RWPE1 (cell line): ENCODE measurements around the gene PRIMA1.

Experiments
- CTCF ChIA-PET: fragments of 350-600 bp; sonication (Branson Sonifier 250); formaldehyde crosslinking; extraction: SDS; loops from one replicate; lab custom pipeline; 2021; lab: Yijun Ruan, JAX
- POLR2A ChIA-PET: fragments of 400-600 bp; formaldehyde crosslinking; extraction: SDS; loops from one replicate; lab custom pipeline; 2020; ENCODE audit warnings: antibody characterized with exemption; ENCODE audit not compliant: low non-redundant PET; lab: Yijun Ruan, JAX
- DNase-seq: peaks from one replicate; pipeline ENCODE4 v3.0.0; 2012; ENCODE audit warnings: low spot score
- H3K27ac ChIP-seq: fragments of 450-650 bp; 2 replicates; pipeline ENCODE4 v1.5.1; 2017
- TF ChIP-seq, protein P1 (sequence below): fragments of 450-650 bp; conservative IDR thresholded peaks from 2 replicates; pipeline ENCODE4 v1.5.1; 2017; ENCODE audit warnings: low read depth, mild to moderate bottlenecking

Gene PRIMA1

DNA sequence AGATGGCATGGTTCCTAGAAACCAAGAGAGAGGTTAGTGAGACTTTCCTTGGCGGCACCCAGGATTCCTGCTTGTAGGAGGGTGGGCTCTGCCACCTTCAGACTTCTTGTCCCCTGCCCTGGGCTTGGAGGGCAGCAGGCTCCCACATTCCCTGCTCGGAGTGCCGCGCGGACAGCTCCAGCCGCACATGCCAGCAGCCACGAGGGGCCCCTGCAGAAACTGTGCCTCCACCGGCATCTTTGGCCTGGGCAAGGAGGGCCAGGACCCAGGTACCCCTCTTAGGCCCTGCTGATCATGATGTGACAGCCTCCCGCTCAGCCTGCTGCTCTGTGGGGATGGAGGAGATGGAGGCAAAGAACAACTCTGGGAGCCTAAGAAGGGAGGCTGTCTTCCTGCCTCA is 62.3 kb downstream of the PRIMA1 start:
- ChIA-PET CTCF (interaction anchor here (0.8 kb wide), 1 partner anchor 440 kb away, joined by 3 read pairs; no protein-coding TSS in a partner anchor), POLR2A (no interaction called here)
- no peak for DNase-seq
- TF ChIP-seq, protein P1, sequence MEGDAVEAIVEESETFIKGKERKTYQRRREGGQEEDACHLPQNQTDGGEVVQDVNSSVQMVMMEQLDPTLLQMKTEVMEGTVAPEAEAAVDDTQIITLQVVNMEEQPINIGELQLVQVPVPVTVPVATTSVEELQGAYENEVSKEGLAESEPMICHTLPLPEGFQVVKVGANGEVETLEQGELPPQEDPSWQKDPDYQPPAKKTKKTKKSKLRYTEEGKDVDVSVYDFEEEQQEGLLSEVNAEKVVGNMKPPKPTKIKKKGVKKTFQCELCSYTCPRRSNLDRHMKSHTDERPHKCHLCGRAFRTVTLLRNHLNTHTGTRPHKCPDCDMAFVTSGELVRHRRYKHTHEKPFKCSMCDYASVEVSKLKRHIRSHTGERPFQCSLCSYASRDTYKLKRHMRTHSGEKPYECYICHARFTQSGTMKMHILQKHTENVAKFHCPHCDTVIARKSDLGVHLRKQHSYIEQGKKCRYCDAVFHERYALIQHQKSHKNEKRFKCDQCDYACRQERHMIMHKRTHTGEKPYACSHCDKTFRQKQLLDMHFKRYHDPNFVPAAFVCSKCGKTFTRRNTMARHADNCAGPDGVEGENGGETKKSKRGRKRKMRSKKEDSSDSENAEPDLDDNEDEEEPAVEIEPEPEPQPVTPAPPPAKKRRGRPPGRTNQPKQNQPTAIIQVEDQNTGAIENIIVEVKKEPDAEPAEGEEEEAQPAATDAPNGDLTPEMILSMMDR: no peak
- H3K27ac ChIP-seq: no peak overlapping the region

DNA sequence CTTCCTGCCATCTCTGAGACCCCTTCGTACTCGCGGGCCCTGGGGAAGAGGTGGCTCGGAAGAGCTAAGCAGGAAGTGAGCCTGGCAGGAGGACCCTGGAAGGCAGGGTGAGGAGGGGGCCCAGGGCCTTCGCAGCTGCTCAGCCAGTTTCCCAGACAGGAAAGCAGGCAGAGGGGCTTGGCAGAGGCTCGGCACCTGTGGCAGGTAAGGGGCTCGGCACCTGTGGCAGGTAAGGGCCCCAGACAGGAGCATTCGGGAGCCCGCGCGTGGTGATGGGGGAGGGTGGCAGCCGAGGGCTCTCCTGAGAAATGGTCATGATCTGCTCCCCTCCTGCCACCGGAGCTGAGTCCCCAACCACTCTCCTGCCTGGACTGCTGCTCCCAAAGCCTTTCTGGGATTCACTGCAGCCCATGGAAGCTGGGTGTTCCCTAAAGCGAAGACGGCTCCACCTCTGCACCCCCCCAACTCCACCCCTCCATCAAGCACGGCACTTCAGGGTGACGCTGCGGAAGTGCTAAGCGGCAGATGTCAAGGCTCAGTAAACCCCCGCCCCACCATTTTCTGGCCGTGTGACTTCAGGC is 63.2 kb downstream of the PRIMA1 start:
- no peak overlapping the region for H3K27ac ChIP-seq
- no peak for DNase-seq
- ChIA-PET POLR2A (no interaction called here), CTCF (no interaction called here)
- TF ChIP-seq, protein P1: no peak

DNA sequence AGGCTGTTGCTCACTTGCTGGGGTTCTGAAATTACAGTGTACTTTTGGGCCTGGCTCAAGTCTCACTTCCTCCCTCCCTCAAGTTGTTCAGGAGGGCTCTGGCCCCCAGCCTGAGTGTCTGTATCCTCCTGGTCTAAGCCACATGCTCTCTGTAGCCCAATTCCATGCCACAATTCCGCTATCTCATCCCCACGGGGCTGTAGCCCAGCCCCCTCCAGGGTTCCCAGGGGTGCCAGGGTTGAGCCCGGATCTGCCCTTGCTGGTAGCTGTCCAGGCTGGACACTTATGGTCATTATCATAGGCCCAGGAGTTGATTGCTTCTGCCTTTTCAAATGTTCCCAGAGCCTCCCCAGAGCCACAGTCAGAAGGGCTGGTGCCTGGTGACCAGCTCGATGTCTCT is 65.3 kb downstream of the PRIMA1 start:
- ChIA-PET POLR2A (no interaction called here), CTCF (no interaction called here)
- TF ChIP-seq, protein P1: no peak
- no peak for DNase-seq
- H3K27ac ChIP-seq: no peak overlapping the region

DNA sequence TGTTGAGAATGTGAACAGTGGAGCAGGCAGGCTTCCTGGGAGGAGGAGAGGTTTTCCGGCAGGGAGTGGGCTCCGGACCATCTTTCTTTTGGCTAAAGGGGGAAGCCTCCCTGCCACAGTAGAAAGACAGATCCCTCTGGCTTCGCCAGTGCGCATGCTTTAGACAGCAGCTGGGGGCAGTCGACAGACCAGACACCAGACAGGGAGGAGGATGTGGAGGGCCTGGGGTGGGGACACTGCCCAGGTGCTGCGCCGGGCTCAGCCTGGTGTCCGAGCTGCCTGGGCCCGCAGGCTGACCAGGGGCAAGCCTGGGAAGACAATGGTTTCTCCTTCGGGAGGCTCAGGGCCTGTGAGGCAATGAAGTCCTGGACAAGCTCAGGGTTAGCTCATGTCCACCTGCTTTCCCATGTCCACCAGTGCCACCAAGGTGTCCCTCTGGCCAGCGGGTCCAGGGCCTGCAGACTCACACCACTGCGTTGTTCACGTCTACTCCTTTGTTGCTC is 67.3 kb downstream of the PRIMA1 start:
- no peak for DNase-seq
- H3K27ac ChIP-seq: no peak overlapping the region
- TF ChIP-seq, protein P1: no peak
- ChIA-PET CTCF (no interaction called here), POLR2A (no interaction called here)

DNA sequence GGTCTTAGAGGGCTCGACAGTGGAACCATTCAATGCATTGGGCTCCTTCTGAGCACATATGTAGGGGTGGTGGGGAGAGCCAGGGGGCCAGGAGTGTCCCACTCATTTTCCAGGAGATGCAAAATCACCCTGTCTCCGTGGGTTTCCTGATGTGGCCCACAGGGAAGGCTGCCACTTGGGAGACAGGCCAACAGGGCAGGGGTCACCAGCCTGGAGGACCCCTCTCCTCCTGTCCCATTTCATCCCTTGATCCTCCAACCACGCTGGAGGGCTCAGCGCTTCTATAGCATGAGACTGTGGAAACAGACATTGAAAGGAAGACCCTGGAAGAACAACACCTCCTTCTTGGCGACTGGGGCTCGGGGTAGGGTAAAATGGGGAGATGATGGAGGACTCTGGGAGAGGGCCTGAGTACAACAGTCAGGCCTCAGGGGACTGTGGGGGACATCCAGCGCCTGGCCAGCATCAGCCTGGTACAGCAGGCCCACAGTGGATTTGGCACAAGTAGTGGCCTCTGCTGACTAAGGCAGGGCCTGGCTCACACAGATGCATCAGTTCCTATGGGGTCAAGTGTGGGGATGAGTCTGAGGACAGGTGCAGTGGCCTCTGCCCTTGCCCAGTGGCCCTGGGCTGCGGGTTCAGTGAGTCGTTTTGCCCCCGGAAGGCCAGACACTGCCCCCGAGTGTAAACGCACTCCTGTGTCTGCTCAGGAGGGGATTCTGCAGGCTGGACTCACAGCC is 68.0 kb downstream of the PRIMA1 start:
- POLR2A ChIA-PET: no interaction called here
- CTCF ChIA-PET: interaction anchor here (0.7 kb wide), 1 partner anchor 34 kb away, joined by 3 read pairs; no protein-coding TSS in a partner anchor
- no peak overlapping the region for H3K27ac ChIP-seq
- DNase-seq: no peak
- TF ChIP-seq, protein P1: no peak

DNA sequence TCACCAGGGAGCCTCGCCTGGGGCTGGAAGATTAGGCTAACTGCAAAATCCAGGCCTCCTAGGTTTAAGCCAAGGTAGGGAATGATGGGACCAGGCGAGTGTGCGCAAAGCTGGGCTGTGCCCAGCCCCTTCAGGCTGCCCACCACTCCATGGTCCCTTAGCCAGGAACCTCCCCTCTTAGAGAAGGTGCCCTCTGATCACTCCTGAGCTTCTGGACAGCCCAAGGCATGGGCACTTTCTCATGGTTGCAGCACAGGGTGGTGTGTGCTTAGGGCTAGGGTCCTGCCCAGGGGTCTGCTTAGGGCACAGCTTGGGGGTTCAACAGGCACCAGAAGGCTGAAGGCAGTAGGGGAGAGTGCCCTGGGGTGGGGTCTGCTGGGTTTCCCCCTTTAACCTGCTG is 69.0 kb downstream of the PRIMA1 start:
- CTCF ChIA-PET: no interaction called here
- TF ChIP-seq, protein P1: no peak
- DNase-seq: no peak
- POLR2A ChIA-PET: no interaction called here
- no peak overlapping the region for H3K27ac ChIP-seq
